MM.1S (cell line): ENCODE data around the gene THOP1.

Source experiments
- DNase-seq: peaks from one replicate; pipeline ENCODE4 v3.0.0-alpha.2; 2015
- H2AFZ ChIP-seq: fragments of 300-600 bp; sonication (generic); 2 replicates; pipeline ENCODE4 v1.6.0; 2016; ENCODE audit warnings: antibody characterized with exemption, low read length
- H3F3A ChIP-seq: fragments of 300-600 bp; sonication (generic); 2 replicates; pipeline ENCODE4 v1.6.1; 2016; ENCODE audit warnings: mild to moderate bottlenecking, antibody characterized with exemption, low read length, moderate library complexity, mixed read lengths; ENCODE audit not compliant: insufficient read depth
- H3K27ac ChIP-seq: fragments of 300-600 bp; sonication (generic); 2 replicates; pipeline ENCODE4 v1.5.1; 2016; ENCODE audit warnings: mild to moderate bottlenecking, low read length
- H3K27me3 ChIP-seq: fragments of 300-600 bp; sonication (generic); replicated peaks from 2 replicates; pipeline ENCODE4 v1.6.0; 2016; ENCODE audit warnings: low read length; ENCODE audit not compliant: insufficient read depth
- H3K36me3 ChIP-seq: fragments of 300-600 bp; sonication (generic); replicated peaks from 2 replicates; pipeline ENCODE4 v1.6.1; 2016; ENCODE audit warnings: mild to moderate bottlenecking, low read length, mixed read lengths; ENCODE audit not compliant: insufficient read depth
- H3K4me1 ChIP-seq: fragments of 300-600 bp; sonication (generic); 2 replicates; pipeline ENCODE4 v1.6.1; 2016; ENCODE audit warnings: low read length, mixed read lengths
- H3K4me2 ChIP-seq: fragments of 300-600 bp; sonication (generic); 2 replicates; pipeline ENCODE4 v1.6.0; 2016; ENCODE audit warnings: low read depth, low read length
- H3K4me3 ChIP-seq: fragments of 300-600 bp; sonication (generic); 2 replicates; pipeline ENCODE4 v1.5.1; 2016; ENCODE audit warnings: low read length, mixed read lengths
- H3K79me2 ChIP-seq: fragments of 300-600 bp; sonication (generic); 2 replicates; pipeline ENCODE4 v1.6.1; 2016; ENCODE audit warnings: mixed run types, low read length, mixed read lengths
- H3K9ac ChIP-seq: fragments of 300-600 bp; sonication (generic); 2 replicates; pipeline ENCODE4 v1.6.1; 2016; ENCODE audit warnings: low read length, mixed read lengths
- H3K9me2 ChIP-seq: fragments of 300-600 bp; sonication (generic); replicated peaks from 2 replicates; pipeline ENCODE4 v1.6.1; 2016; ENCODE audit warnings: mild to moderate bottlenecking, low read length, mixed read lengths; ENCODE audit not compliant: insufficient read depth
- H3K9me3 ChIP-seq: fragments of 300-600 bp; sonication (generic); replicated peaks from 2 replicates; pipeline ENCODE4 v1.6.1; 2016; ENCODE audit warnings: mild to moderate bottlenecking, low read length, mixed read lengths; ENCODE audit not compliant: insufficient read depth
- H4K20me1 ChIP-seq: fragments of 300-600 bp; sonication (generic); 2 replicates; pipeline ENCODE4 v1.6.1; 2016; ENCODE audit warnings: mild to moderate bottlenecking, low read length, moderate library complexity, mixed read lengths; ENCODE audit not compliant: insufficient read depth
- EZH2 ChIP-seq: fragments of 300-600 bp; sonication (generic); optimal IDR thresholded peaks from 2 replicates; pipeline ENCODE3; 2017; ENCODE audit warnings: low read depth, mild to moderate bottlenecking, antibody characterized with exemption, low read length, mixed read lengths
- EZH2phosphoT487 ChIP-seq: fragments of 300-600 bp; sonication (generic); IDR thresholded peaks from 2 replicates; pipeline ENCODE4 v1.6.1; 2018; ENCODE audit warnings: antibody characterized with exemption, low read length
- TF ChIP-seq, protein P1 (sequence below): fragments of 300-600 bp; sonication (generic); IDR thresholded peaks from 2 replicates; pipeline ENCODE4 v1.5.1; 2016; ENCODE audit warnings: antibody characterized with exemption, low read length, mixed read lengths

Gene THOP1

GRCh38 chr19:2797280-2797679, 12.0 kb downstream of the THOP1 start:
- Histone ChIP-seq H3K4me1 (no peaks in the 10 kb centered on the region), H3K79me2 (peaks cover 18% of the 10 kb centered on the region), H3F3A (no peaks in the 10 kb centered on the region), H3K27me3 (no peaks in the 10 kb centered on the region), H2AFZ (no peak overlapping the region), H3K4me2 (no peak overlapping the region), H3K9me3 (no peaks in the 10 kb centered on the region), H4K20me1 (no peaks in the 10 kb centered on the region), H3K36me3 (peaks cover 13% of the 10 kb centered on the region), H3K27ac (no peak overlapping the region), H3K9me2 (no peaks in the 10 kb centered on the region), H3K9ac (no peak overlapping the region), H3K4me3 (no peak overlapping the region)
- TF ChIP-seq EZH2phosphoT487 (no peak), EZH2 (no peak)
- DNase-seq: no peak

DNA sequence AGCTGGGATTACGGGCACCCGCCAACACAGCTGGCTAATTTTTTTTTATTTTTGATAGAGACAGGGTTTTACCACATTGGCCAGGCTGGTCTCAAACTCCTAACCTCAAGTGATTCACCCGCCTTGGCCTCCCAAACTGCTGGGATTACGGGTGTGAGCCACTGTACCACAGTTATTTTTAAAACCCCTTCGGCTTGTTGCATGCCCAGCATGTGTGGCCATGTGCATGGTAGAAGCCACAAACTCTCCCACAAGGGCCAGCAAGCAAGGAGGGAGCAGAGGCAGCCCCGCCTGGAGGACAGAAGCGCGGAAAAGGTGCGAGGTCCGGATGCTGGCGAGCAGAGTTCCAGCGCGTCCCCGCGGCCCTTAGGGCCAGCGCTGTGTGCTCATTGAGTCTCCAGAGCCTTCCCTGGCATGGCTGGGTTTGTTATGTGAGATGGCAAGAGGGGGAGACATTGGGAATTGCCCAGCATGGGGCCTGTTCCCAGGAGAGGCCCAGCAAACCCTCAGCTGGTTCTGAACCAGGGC, 12.9 kb downstream of the THOP1 start:
- H3K9ac ChIP-seq: no peak overlapping the region
- no peaks in the 10 kb centered on the region for H3K4me1 ChIP-seq
- H3K4me3 ChIP-seq: no peak overlapping the region
- no peak for TF ChIP-seq EZH2phosphoT487
- TF ChIP-seq, protein P1, sequence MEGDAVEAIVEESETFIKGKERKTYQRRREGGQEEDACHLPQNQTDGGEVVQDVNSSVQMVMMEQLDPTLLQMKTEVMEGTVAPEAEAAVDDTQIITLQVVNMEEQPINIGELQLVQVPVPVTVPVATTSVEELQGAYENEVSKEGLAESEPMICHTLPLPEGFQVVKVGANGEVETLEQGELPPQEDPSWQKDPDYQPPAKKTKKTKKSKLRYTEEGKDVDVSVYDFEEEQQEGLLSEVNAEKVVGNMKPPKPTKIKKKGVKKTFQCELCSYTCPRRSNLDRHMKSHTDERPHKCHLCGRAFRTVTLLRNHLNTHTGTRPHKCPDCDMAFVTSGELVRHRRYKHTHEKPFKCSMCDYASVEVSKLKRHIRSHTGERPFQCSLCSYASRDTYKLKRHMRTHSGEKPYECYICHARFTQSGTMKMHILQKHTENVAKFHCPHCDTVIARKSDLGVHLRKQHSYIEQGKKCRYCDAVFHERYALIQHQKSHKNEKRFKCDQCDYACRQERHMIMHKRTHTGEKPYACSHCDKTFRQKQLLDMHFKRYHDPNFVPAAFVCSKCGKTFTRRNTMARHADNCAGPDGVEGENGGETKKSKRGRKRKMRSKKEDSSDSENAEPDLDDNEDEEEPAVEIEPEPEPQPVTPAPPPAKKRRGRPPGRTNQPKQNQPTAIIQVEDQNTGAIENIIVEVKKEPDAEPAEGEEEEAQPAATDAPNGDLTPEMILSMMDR: no peak
- TF ChIP-seq EZH2: no peak
- no peaks in the 10 kb centered on the region for H4K20me1 ChIP-seq
- H3K4me2 ChIP-seq: no peak overlapping the region
- H3K36me3 ChIP-seq: peaks cover 13% of the 10 kb centered on the region
- H3K27ac ChIP-seq: no peak overlapping the region
- no peak for DNase-seq
- H3K9me2 ChIP-seq: no peaks in the 10 kb centered on the region
- H2AFZ ChIP-seq: no peak overlapping the region
- H3F3A ChIP-seq: no peaks in the 10 kb centered on the region
- peaks cover 18% of the 10 kb centered on the region for H3K79me2 ChIP-seq
- no peaks in the 10 kb centered on the region for H3K27me3 ChIP-seq
- no peaks in the 10 kb centered on the region for H3K9me3 ChIP-seq

DNA sequence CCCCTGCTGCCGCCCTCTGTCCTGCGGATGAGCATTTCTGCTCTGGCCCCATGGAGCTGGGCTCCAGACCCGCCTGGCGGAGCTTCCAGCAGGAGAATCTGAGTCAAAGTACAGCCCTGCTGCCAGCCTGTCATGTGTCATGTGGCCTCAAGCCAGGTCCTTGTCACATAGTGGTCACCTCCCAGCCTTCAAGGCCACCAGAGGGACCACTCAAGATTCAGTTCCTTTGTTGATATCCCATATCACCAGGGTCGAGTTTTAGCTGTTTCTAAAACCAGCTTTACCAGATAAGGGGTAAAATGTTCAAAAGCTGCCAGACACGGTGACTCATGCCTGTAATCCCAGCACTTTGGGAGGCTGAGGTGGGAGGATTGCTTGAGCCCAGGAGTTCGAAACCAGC, 13.4 kb downstream of the THOP1 start:
- Histone ChIP-seq H3K9ac (no peak overlapping the region), H3K27ac (no peak overlapping the region), H3K9me2 (no peaks in the 10 kb centered on the region), H3K4me2 (no peak overlapping the region), H3K4me3 (no peak overlapping the region), H3K4me1 (no peaks in the 10 kb centered on the region), H3K9me3 (no peaks in the 10 kb centered on the region), H3F3A (no peaks in the 10 kb centered on the region), H3K79me2 (peaks cover 18% of the 10 kb centered on the region), H3K36me3 (peaks cover 13% of the 10 kb centered on the region), H2AFZ (no peak overlapping the region), H3K27me3 (no peaks in the 10 kb centered on the region), H4K20me1 (no peaks in the 10 kb centered on the region)
- TF ChIP-seq EZH2 (no peak), EZH2phosphoT487 (no peak)
- TF ChIP-seq, protein P1: no peak
- DNase-seq: no peak

DNA sequence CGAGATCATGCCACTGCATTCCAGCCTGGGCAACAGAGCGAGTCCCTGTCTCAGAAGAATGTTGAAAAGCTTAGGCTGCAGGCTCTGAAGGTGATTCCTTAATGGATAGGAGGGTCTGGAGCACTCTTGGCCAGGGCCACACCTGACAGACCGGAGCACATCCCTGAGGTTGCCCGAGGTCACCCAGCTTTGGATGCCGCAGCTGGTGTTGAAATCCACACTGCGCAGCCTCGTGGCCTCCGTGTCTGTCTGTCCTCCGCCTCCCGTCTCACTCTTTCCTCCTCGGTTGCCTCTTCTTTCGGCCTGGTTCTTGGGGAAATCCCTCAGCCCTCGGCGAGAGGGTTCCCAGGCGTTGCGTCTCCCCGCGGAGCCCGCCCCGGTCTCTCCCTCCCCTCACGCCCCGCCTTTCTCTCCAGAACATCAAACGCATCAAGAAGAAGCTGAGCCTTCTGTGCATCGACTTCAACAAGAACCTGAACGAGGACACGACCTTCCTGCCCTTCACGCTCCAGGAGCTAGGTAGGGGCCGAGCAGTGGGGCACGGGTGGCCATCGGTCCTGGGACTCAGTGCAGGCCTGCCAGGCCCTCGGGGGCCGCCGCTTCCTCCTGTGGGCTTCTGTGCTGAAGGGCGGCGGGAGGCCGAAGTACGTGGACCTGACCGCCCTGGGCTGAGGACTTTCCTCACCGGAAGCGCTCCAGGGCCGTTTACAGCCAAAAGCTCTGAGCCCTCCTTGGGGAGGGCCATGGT, 14.1 kb downstream of the THOP1 start:
- H3K27ac ChIP-seq: no peak overlapping the region
- H3K9me3 ChIP-seq: no peaks in the 10 kb centered on the region

More for the DNA sequence above, 14.1 kb downstream of the THOP1 start:
- DNase-seq: no peak
- Histone ChIP-seq H3F3A (no peaks in the 10 kb centered on the region), H3K4me1 (no peaks in the 10 kb centered on the region), H3K79me2 (peaks cover 18% of the 10 kb centered on the region), H2AFZ (no peak overlapping the region), H4K20me1 (no peaks in the 10 kb centered on the region), H3K36me3 (peaks cover 13% of the 10 kb centered on the region), H3K9ac (no peak overlapping the region), H3K27me3 (no peaks in the 10 kb centered on the region), H3K4me2 (no peak overlapping the region), H3K4me3 (no peak overlapping the region), H3K9me2 (no peaks in the 10 kb centered on the region)
- TF ChIP-seq, protein P1: no peak
- TF ChIP-seq EZH2phosphoT487: no peak
- no peak for TF ChIP-seq EZH2
